Thoracic aorta (tissue), 2 donors: Measurements from ENCODE around the gene PHF8. TPM values are rescaled to one million over a fixed set of nuclear protein-coding genes. Genes with fewer than 3 reads are reported as not detected.

ENCODE experiments used
- ATAC-seq: fragments of 150-250 bp; one replicate; pipeline ENCODE4 v1.8.0; 2017; ENCODE audit warnings: low read depth; ENCODE audit not compliant: insufficient number of reproducible peaks, low FRiP score
- DNase-seq: peaks from one replicate; pipeline ENCODE4 v3.0.0-alpha.2; 2020; ENCODE audit warnings: low spot score
- H3K27ac ChIP-seq, 2 donors: fragments of 200-600 bp; sonication (generic); 1 replicate in 1 of 2; 2 replicates in 1 of 2; pipeline ENCODE4 v1.5.1; 2016; ENCODE audit warnings: mild to moderate bottlenecking in 2 of 2, moderate library complexity in 2 of 2
- H3K27me3 ChIP-seq: fragments of 200-600 bp; sonication (generic); replicated peaks from 2 replicates; pipeline ENCODE4 v1.6.0; 2016; ENCODE audit warnings: mild to moderate bottlenecking; ENCODE audit not compliant: insufficient read depth
- H3K36me3 ChIP-seq: fragments of 200-600 bp; sonication (generic); one replicate; pipeline ENCODE4 v1.5.1; 2016
- H3K4me1 ChIP-seq, 2 donors: fragments of 200-600 bp; sonication (generic); 1 replicate in 1 of 2; 2 replicates in 1 of 2; pipeline versions ENCODE4 v1.5.1 to v1.6.0; 2016; ENCODE audit warnings: low read depth in 2 of 2, mild to moderate bottlenecking in 1 of 2; ENCODE audit not compliant: control insufficient read depth in 1 of 2
- H3K4me3 ChIP-seq: fragments of 200-600 bp; sonication (generic); 2 replicates; pipeline ENCODE4 v1.5.1; 2016; ENCODE audit warnings: mild to moderate bottlenecking
- H3K9me3 ChIP-seq: fragments of 200-600 bp; sonication (generic); 2 replicates; pipeline ENCODE4 v1.5.1; 2016
- CTCF ChIP-seq: fragments of 200-600 bp; sonication (generic); IDR thresholded peaks from one replicate; pipeline ENCODE4 v1.5.1; 2019; ENCODE audit warnings: antibody characterized with exemption
- total RNA-seq, 2 donors: library from RNA; depleted of rRNA; stranded (reverse); fragments of >200 nt; gene quantifications; one replicate each; pipeline versions ENCODE4 v1.1.0 to v1.2.3, GENCODE V29; 2016

PHF8 gene
- total RNA-seq, 2 donors from 2014 or later = 32.9 to 55.4 TPM

- H3K4me3 ChIP-seq = no peak overlapping the region
- H3K27ac ChIP-seq = no peak overlapping the region
- TF ChIP-seq CTCF = no peak
- no peaks in the 10 kb centered on the region for H3K4me1 ChIP-seq
- no peaks in the 10 kb centered on the region for H3K27me3 ChIP-seq
- no peak for ATAC-seq
- no peaks in the 10 kb centered on the region for H3K36me3 ChIP-seq
- DNase-seq = no peak
- H3K9me3 ChIP-seq = no peaks in the 10 kb centered on the region
These were observed 22.6 kb upstream of the PHF8 start for GRCh38 chrX:54066841-54067240.

GRCh38 chrX:54064564-54064963, 20.3 kb upstream of the PHF8 start:
- H3K9me3 ChIP-seq = no peaks in the 10 kb centered on the region
- DNase-seq (no peak), ATAC-seq (no peak)
- no peak overlapping the region for H3K4me3 ChIP-seq
- no peaks in the 10 kb centered on the region for H3K4me1 ChIP-seq
- H3K27me3 ChIP-seq = no peaks in the 10 kb centered on the region
- no peaks in the 10 kb centered on the region for H3K36me3 ChIP-seq
- H3K27ac ChIP-seq = no peak overlapping the region
- TF ChIP-seq CTCF = no peak

- no peaks in the 10 kb centered on the region for H3K4me1 ChIP-seq
- no peak for TF ChIP-seq CTCF
- DNase-seq = no peak
- no peaks in the 10 kb centered on the region for H3K9me3 ChIP-seq
- H3K36me3 ChIP-seq = no peaks in the 10 kb centered on the region
- H3K27ac ChIP-seq = no peak overlapping the region
- H3K27me3 ChIP-seq = no peaks in the 10 kb centered on the region
- H3K4me3 ChIP-seq = no peak overlapping the region
- ATAC-seq = no peak
These were observed 19.1 kb upstream of the PHF8 start for GRCh38 chrX:54063361-54063760.

- ATAC-seq = no peak
These were observed 5.5 kb upstream of the PHF8 start for GRCh38 chrX:54049801-54050200.

GRCh38 chrX:54048412-54048811, 4.1 kb upstream of the PHF8 start:
- no peak overlapping the region for H3K27ac ChIP-seq
- no peak overlapping the region for H3K4me3 ChIP-seq
- DNase-seq = no peak
- TF ChIP-seq CTCF = no peak
- ATAC-seq = no peak
- H3K9me3 ChIP-seq = no peaks in the 10 kb centered on the region
- H3K27me3 ChIP-seq = no peaks in the 10 kb centered on the region
- no peaks in the 10 kb centered on the region for H3K4me1 ChIP-seq
- H3K36me3 ChIP-seq = no peaks in the 10 kb centered on the region

More at GRCh38 chrX:54049801-54050200, 5.5 kb upstream of the PHF8 start:
- H3K4me1 ChIP-seq = no peaks in the 10 kb centered on the region
- H3K27me3 ChIP-seq = no peaks in the 10 kb centered on the region
- TF ChIP-seq CTCF = no peak
- H3K9me3 ChIP-seq = no peaks in the 10 kb centered on the region
- DNase-seq = no peak
- H3K36me3 ChIP-seq = no peaks in the 10 kb centered on the region
- H3K27ac ChIP-seq = no peak overlapping the region
- H3K4me3 ChIP-seq = no peak overlapping the region
